ENCODE results near the gene GDI1. TPM values are rescaled to one million over a fixed set of nuclear protein-coding genes. Genes with fewer than 3 reads are reported as not detected.
"Not testable (repeated sequence)": the region's sequence is repeated elsewhere in the genome, so short reads cannot be mapped to it uniquely, and the experiment has no call there.

The GDI1 gene
- total and polyA plus RNA-seq, 12 donors: 85.6 to 287 (median 113) TPM

GRCh38 chrX:154399527-154400368 lies 37.2 kb upstream of the GDI1 start:
- no peak for TF ChIP-seq CTCF (IDR thresholded peaks at IDR 0.05)
- TF ChIP-seq POLR2A (IDR thresholded peaks at IDR 0.05): no peak
- Histone ChIP-seq H3K9me3 (replicated peaks in 1 of 3) (no peaks in the 10 kb centered on the region), H3K27me3 (no peaks in the 10 kb centered on the region), H3K4me1 (replicated peaks in 1 of 2) (peaks cover 0 to 8% of the 10 kb centered on the region in 2 donors), H3K36me3 (replicated peaks in 1 of 2) (peaks cover 0 to 23% of the 10 kb centered on the region in 2 donors), H3K4me3 (peak overlapping the region in 2 of 4 donors; percentile 59 to 86), H3K27ac (peak overlapping the region in 4 of 5 donors; percentile 15 to 99 (median 98))
- no peak for DNase-seq
- 9 to 69% (median 47%) methylated on average over 4 to 14 of the region's 14 CpGs for WGBS, 4 donors
- intact Hi-C loops (cut with DNase I): loop anchor here in 1 of 2 donors (5.0 kb wide), 1 partner anchor 133 kb away; no protein-coding TSS in a partner anchor

GRCh38 chrX:154400369-154400817 lies 36.6 kb upstream of the GDI1 start:
- WGBS, 4 donors: 65 to 76% (median 69%) methylated on average over 3 to 6 of the region's 6 CpGs
- Histone ChIP-seq H3K36me3 (replicated peaks in 1 of 2) (peaks cover 0 to 23% of the 10 kb centered on the region in 2 donors), H3K27ac (peak overlapping the region in 3 of 5 donors; percentile 15 to 98 (median 98))
- intact Hi-C loops (cut with DNase I); H3K27me3 ChIP-seq; H3K4me3 ChIP-seq; H3K4me1 ChIP-seq (replicated peaks in 1 of 2); H3K9me3 ChIP-seq (replicated peaks in 1 of 3); DNase-seq: not testable (repeated sequence)

GRCh38 chrX:154401045-154401799 lies 35.7 kb upstream of the GDI1 start:
- H3K36me3 ChIP-seq (replicated peaks in 1 of 2): peaks cover 0 to 23% of the 10 kb centered on the region in 2 donors
- 44 to 66% (median 59%) methylated on average over 6 of the region's 6 CpGs; no CpG with 5 or more reads in 1 of the 4 donors for WGBS, 4 donors
- DNase-seq: peak in 1 of 7 donors; percentile 26
- H3K4me1 ChIP-seq (replicated peaks in 1 of 2): peaks cover 0 to 8% of the 10 kb centered on the region in 2 donors
- H3K9me3 ChIP-seq (replicated peaks in 1 of 3): no peaks in the 10 kb centered on the region
- intact Hi-C loops (cut with DNase I): no loop called here
- H3K27ac ChIP-seq: peak overlapping the region in 2 of 5 donors; percentile 5 to 34
- no peaks in the 10 kb centered on the region for H3K27me3 ChIP-seq
- TF ChIP-seq POLR2A (IDR thresholded peaks at IDR 0.05) (peak; percentile 10 to 31), CTCF (IDR thresholded peaks at IDR 0.05) (no peak)
- H3K4me3 ChIP-seq: no peak overlapping the region

- Histone ChIP-seq H3K36me3 (replicated peaks in 1 of 2) (peaks cover 0 to 23% of the 10 kb centered on the region in 2 donors), H3K27me3 (no peaks in the 10 kb centered on the region), H3K9me3 (replicated peaks in 1 of 3) (no peaks in the 10 kb centered on the region), H3K27ac (no peak overlapping the region), H3K4me3 (no peak overlapping the region), H3K4me1 (replicated peaks in 1 of 2) (peaks cover 0 to 8% of the 10 kb centered on the region in 2 donors)
- 39 to 73% (median 58%) methylated on average over 3 to 6 of the region's 6 CpGs for WGBS, 4 donors
- intact Hi-C loops (cut with DNase I): no loop called here
- DNase-seq: peak in 1 of 7 donors; percentile 16
- TF ChIP-seq POLR2A (IDR thresholded peaks at IDR 0.05) (no peak), CTCF (IDR thresholded peaks at IDR 0.05) (no peak)
Observed at GRCh38 chrX:154401918-154402621, 34.9 kb upstream of the GDI1 start.

Measured in adrenal gland (tissue), 12 donors.